ENCODE results near the gene AFF3. TPM values are rescaled to one million over a fixed set of nuclear protein-coding genes. Genes with fewer than 3 reads are reported as not detected.

Gene AFF3
- total RNA-seq, 1 experiment from 2014 or later = 0.61 TPM

- Histone ChIP-seq H3K4me1 (ENCODE audit: control insufficient read depth in 1 of 2, insufficient read depth in 2 of 2, low read length in 2 of 2) (no peaks in the 10 kb centered on the region), H3K79me2 (ENCODE audit: insufficient read depth, low read length) (no peaks in the 10 kb centered on the region), H2AFZ (ENCODE audit: low read depth, low read length, poor library complexity, severe bottlenecking) (no peak overlapping the region), H3K4me3 (replicated peaks in 1 of 2; ENCODE audit: low read depth in 1 of 2, low read length in 2 of 2) (no peak overlapping the region), H3K36me3 (ENCODE audit: control insufficient read depth in 1 of 2, insufficient read depth in 2 of 2, low read length in 2 of 2) (no peaks in the 10 kb centered on the region), H3K27me3 (ENCODE audit: insufficient read depth, low read length) (peaks cover 20% of the 10 kb centered on the region), H3K9me3 (ENCODE audit: control insufficient read depth in 1 of 2, insufficient read depth in 1 of 2, low read depth in 1 of 2, low read length in 2 of 2) (no peaks in the 10 kb centered on the region), H3K4me2 (ENCODE audit: low read length) (no peak overlapping the region), H3K9me2 (ENCODE audit: insufficient read depth) (no peaks in the 10 kb centered on the region), H3K27ac (ENCODE audit: low read depth, low read length) (no peak overlapping the region), H4K20me1 (ENCODE audit: insufficient read depth) (no peaks in the 10 kb centered on the region), H3K9ac (ENCODE audit: low read length) (no peak overlapping the region)
- ChIA-PET RAD21 (ENCODE audit: low non-redundant PET in 1 of 2, low total read pairs in 2 of 2, uncharacterized antibody in 2 of 2, unreplicated experiment in 2 of 2) (no interaction called here), POLR2A (no interaction called here), CTCF (no interaction called here)
- no peak for TF ChIP-seq SIN3A (IDR thresholded peaks at IDR 0.05; ENCODE audit: low read depth)
- no peak for TF ChIP-seq CEBPB (IDR thresholded peaks at IDR 0.05; ENCODE audit: low read depth)
- no peak for TF ChIP-seq MAX (IDR thresholded peaks at IDR 0.05)
- no peak for TF ChIP-seq ZBTB33 (IDR thresholded peaks at IDR 0.05; ENCODE audit: extremely low read depth, insufficient replicate concordance, low read length)
- TF ChIP-seq SRF (IDR thresholded peaks at IDR 0.05; ENCODE audit: low read depth) = no peak
- intact Hi-C loops (cut with micrococcal nuclease) = no loop called here
- ATAC-seq = no peak
- DNase-seq (ENCODE audit: low read depth, low spot score) = no peak
- no TSS peak for BruUV-seq (replicated peaks)
Observed at GRCh38 chr2:99545066-99545465, 597.3 kb downstream of the AFF3 start.

GRCh38 chr2:99544608-99545007 lies 597.8 kb downstream of the AFF3 start:
- H3K4me3 ChIP-seq (replicated peaks in 1 of 2; ENCODE audit: low read depth in 1 of 2, low read length in 2 of 2) = no peak overlapping the region
- DNase-seq (ENCODE audit: low read depth, low spot score) = no peak
- H4K20me1 ChIP-seq (ENCODE audit: insufficient read depth) = no peaks in the 10 kb centered on the region
- H3K36me3 ChIP-seq (ENCODE audit: control insufficient read depth in 1 of 2, insufficient read depth in 2 of 2, low read length in 2 of 2) = no peaks in the 10 kb centered on the region
- H3K9ac ChIP-seq (ENCODE audit: low read length) = no peak overlapping the region
- no peaks in the 10 kb centered on the region for H3K9me3 ChIP-seq (ENCODE audit: control insufficient read depth in 1 of 2, insufficient read depth in 1 of 2, low read depth in 1 of 2, low read length in 2 of 2)
- ChIA-PET POLR2A (no interaction called here), RAD21 (ENCODE audit: low non-redundant PET in 1 of 2, low total read pairs in 2 of 2, uncharacterized antibody in 2 of 2, unreplicated experiment in 2 of 2) (no interaction called here), CTCF (no interaction called here)
- BruUV-seq (replicated peaks) = no TSS peak
- H3K9me2 ChIP-seq (ENCODE audit: insufficient read depth) = no peaks in the 10 kb centered on the region
- no peaks in the 10 kb centered on the region for H3K4me1 ChIP-seq (ENCODE audit: control insufficient read depth in 1 of 2, insufficient read depth in 2 of 2, low read length in 2 of 2)
- H2AFZ ChIP-seq (ENCODE audit: low read depth, low read length, poor library complexity, severe bottlenecking) = no peak overlapping the region
- no peaks in the 10 kb centered on the region for H3K79me2 ChIP-seq (ENCODE audit: insufficient read depth, low read length)
- intact Hi-C loops (cut with micrococcal nuclease) = no loop called here
- no peak overlapping the region for H3K27ac ChIP-seq (ENCODE audit: low read depth, low read length)
- H3K4me2 ChIP-seq (ENCODE audit: low read length) = no peak overlapping the region
- ATAC-seq = no peak
- peaks cover 20% of the 10 kb centered on the region for H3K27me3 ChIP-seq (ENCODE audit: insufficient read depth, low read length)
- TF ChIP-seq JUND (IDR thresholded peaks at IDR 0.05) = no peak
- TF ChIP-seq CTCF (IDR thresholded peaks at IDR 0.05 in 2 of 3, conservative IDR thresholded peaks at IDR 0.05 in 1 of 3; ENCODE audit: borderline replicate concordance in 1 of 3, insufficient read depth in 1 of 3, low read depth in 2 of 3, low read length in 2 of 3) = no peak
- no peak for TF ChIP-seq SIN3A (IDR thresholded peaks at IDR 0.05; ENCODE audit: low read depth)
- no peak for TF ChIP-seq EZH2phosphoT487 (IDR thresholded peaks at IDR 0.05; ENCODE audit: borderline replicate concordance)
- no peak for TF ChIP-seq FOSL1 (IDR thresholded peaks at IDR 0.05; ENCODE audit: low read depth)
- TF ChIP-seq MAX (IDR thresholded peaks at IDR 0.05) = no peak
- no peak for TF ChIP-seq EZH2 (IDR thresholded peaks at IDR 0.05)
- TF ChIP-seq TCF7L2 (IDR thresholded peaks at IDR 0.05; ENCODE audit: borderline replicate concordance, extremely low read depth, insufficient read depth, insufficient read length) = no peak
- TF ChIP-seq ATF3 (IDR thresholded peaks at IDR 0.05) = no peak
- no peak for TF ChIP-seq ELF1 (IDR thresholded peaks at IDR 0.05; ENCODE audit: borderline replicate concordance, low read depth)
- no peak for TF ChIP-seq YY1 (IDR thresholded peaks at IDR 0.05; ENCODE audit: extremely low read depth, insufficient replicate concordance, low read depth, low read length)
- TF ChIP-seq ZNF274 (IDR thresholded peaks at IDR 0.05; ENCODE audit: low read depth, low read length) = no peak
- TF ChIP-seq SP1 (IDR thresholded peaks at IDR 0.05; ENCODE audit: low read depth) = no peak
- TF ChIP-seq POLR2AphosphoS5 (IDR thresholded peaks at IDR 0.05; ENCODE audit: low read depth, low read length) = no peak
- no peak for TF ChIP-seq SRF (IDR thresholded peaks at IDR 0.05; ENCODE audit: low read depth)
- TF ChIP-seq RAD21 (IDR thresholded peaks at IDR 0.05; ENCODE audit: low read depth) = no peak

Measured in HCT116 (cell line).